Activated CD8-positive, alpha-beta memory T cell treated with anti-CD3 and anti-CD28 coated beads, Interleukin-2, amount 10 ng/mL, durations not matched to agents 7 days and 5 days (primary cell): ENCODE results near the gene MCC. TPM values are rescaled to one million over a fixed set of nuclear protein-coding genes. Genes with fewer than 3 reads are reported as not detected.
"Not testable (repeated sequence)": the region's sequence is repeated elsewhere in the genome, so short reads cannot be mapped to it uniquely, and the experiment has no call there.

Experiments
- ATAC-seq: fragments of 150-1000 bp; cut with Tn5 transposase; one replicate; pipeline ENCODE4 v1.10.0; 2021; ENCODE audit warnings: moderate library complexity
- CTCF ChIA-PET: fragments of 350-600 bp; sonication (Branson Sonifier 250); formaldehyde crosslinking; loops from one replicate; lab custom pipeline; 2021; ENCODE audit warnings: antibody characterized with exemption; lab: Charles Lee
- DNase-seq: peaks from one replicate; pipeline ENCODE4 v3.0.0-alpha.2; 2020
- H3K27ac Mint-ChIP-seq: one replicate; pipeline ENCODE4 v1.8.0; 2021; ENCODE audit warnings: mild to moderate bottlenecking, mixed read lengths
- H3K27me3 Mint-ChIP-seq: one replicate; pipeline ENCODE4 v1.8.0; 2021; ENCODE audit warnings: mixed read lengths
- H3K36me3 Mint-ChIP-seq: one replicate; pipeline ENCODE4 v1.8.0; 2021; ENCODE audit warnings: mild to moderate bottlenecking, mixed read lengths
- H3K4me1 Mint-ChIP-seq: one replicate; pipeline ENCODE4 v1.8.0; 2021; ENCODE audit warnings: mixed read lengths
- H3K4me3 Mint-ChIP-seq: one replicate; pipeline ENCODE4 v1.8.0; 2021; ENCODE audit warnings: mild to moderate bottlenecking, moderate library complexity, mixed read lengths
- H3K9me3 Mint-ChIP-seq: one replicate; pipeline ENCODE4 v1.8.0; 2022; ENCODE audit warnings: low read depth, mixed read lengths
- total RNA-seq, 2 experiments: library from RNA; stranded (reverse); gene quantifications; one replicate each; pipeline ENCODE4 v1.2.3, GENCODE V29; 2021

MCC gene
- total RNA-seq, 2 experiments from 2014 or later, result 7.4 to 7.5 TPM

DNA sequence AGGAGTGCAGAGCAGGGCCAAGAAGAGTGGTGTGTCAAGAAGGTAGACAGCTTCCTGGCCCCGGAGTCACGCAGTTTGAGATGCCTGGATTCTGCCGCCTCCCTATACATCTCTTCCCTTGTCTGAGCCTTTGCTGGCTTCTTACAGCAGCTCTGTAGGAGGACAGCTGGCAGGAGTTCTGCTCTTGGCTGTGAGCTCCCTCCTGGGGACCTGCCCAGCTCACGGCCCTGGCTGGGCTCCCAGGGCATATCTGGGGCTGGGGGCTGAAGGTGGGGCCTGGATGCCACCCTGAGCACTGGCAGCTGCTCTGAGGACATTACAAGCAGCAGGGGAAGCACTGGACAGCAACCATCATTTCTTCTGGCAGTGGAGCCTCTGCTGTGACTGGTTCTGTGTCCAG, 52.7 kb downstream of the MCC start:
- no peak for ATAC-seq
- Mint-ChIP-seq H3K4me1 (no peaks in the 10 kb centered on the region), H3K4me3 (no peak overlapping the region), H3K27me3 (peaks cover 6% of the 10 kb centered on the region), H3K27ac (no peak overlapping the region), H3K36me3 (no peaks in the 10 kb centered on the region), H3K9me3 (no peaks in the 10 kb centered on the region)
- CTCF ChIA-PET, result no interaction called here
- DNase-seq, result no peak

DNA sequence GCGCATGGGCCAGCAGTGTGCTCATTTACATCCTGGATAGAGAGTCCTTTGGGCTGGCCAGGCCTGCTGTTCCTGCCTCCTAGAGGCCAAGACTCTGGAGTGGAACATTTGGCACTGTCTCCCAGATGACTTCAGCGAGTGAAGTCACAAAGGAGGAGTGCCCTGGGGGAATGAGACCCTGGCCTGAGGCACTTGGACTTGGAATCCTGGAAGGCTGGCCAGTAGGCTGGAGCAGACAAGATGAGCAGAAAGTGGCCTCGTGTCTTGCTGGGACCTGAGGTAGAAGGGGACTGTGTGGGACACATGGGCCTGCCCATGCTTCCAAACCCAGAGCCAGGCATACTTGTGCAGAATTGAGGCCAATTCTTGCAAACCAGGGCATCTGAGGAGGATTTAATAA, 53.4 kb downstream of the MCC start, which contains the start of gene TSSK1B:
TSSK1B (minus strand) TSS at position 101 of the 400 bp plus-strand sequence. CDS start 150 bp downstream, outside the sequence.
- Mint-ChIP-seq H3K27ac (no peak within 1 kb of the TSS), H3K36me3 (no peaks in the 10 kb centered on the region), H3K4me3 (no peak within 1 kb of the TSS), H3K27me3 (peaks cover 3% of the 10 kb centered on the region), H3K4me1 (no peaks in the 10 kb centered on the region), H3K9me3 (no peaks in the 10 kb centered on the region)
- no peak for DNase-seq
- ATAC-seq, result no peak
- CTCF ChIA-PET, result no interaction called here

- H3K27me3 Mint-ChIP-seq, result peaks cover 3% of the 10 kb centered on the region
- CTCF ChIA-PET, result no interaction called here
- DNase-seq (no peak), ATAC-seq (no peak)
- no peaks in the 10 kb centered on the region for H3K4me1 Mint-ChIP-seq
- H3K9me3 Mint-ChIP-seq, result no peaks in the 10 kb centered on the region
- no peak overlapping the region for H3K4me3 Mint-ChIP-seq
- no peak overlapping the region for H3K27ac Mint-ChIP-seq
- H3K36me3 Mint-ChIP-seq, result no peaks in the 10 kb centered on the region
Observed at GRCh38 chr5:113433862-113434612, 54.2 kb downstream of the MCC start.

DNA sequence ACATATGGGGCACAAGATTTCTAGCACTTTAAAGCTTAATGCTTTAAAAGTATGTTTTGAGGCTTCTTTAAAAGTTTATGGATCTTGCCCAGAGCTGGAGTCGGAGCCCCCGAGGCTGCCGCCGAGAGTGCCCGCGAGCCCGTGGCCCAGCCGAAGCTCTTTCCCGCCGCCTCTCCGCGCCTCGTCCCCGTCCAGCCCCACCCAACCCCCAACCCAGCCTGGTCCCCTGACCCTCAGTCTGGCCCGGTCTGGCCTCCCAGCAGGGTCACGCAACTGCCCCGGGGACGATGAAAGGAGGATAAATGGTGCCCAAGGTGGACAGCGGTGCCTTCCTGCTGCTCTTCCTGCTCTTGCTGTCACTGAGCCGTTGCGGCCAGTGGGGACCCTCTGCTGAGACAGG, 55.2 kb downstream of the MCC start:
- Mint-ChIP-seq H3K27me3 (peaks cover 3% of the 10 kb centered on the region), H3K4me3 (no peak overlapping the region), H3K36me3 (no peaks in the 10 kb centered on the region), H3K27ac (no peak overlapping the region), H3K4me1 (no peaks in the 10 kb centered on the region), H3K9me3 (no peaks in the 10 kb centered on the region)
- CTCF ChIA-PET, result no interaction called here
- DNase-seq (no peak), ATAC-seq (no peak)

GRCh38 chr5:113427871-113428574, 60.2 kb downstream of the MCC start:
- CTCF ChIA-PET, result no interaction called here
- no peak for ATAC-seq
- no peak for DNase-seq
- Mint-ChIP-seq H3K27me3 (no peaks in the 10 kb centered on the region), H3K4me1 (no peaks in the 10 kb centered on the region), H3K36me3 (no peaks in the 10 kb centered on the region), H3K9me3 (no peaks in the 10 kb centered on the region), H3K4me3 (no peak overlapping the region), H3K27ac (no peak overlapping the region)

DNA sequence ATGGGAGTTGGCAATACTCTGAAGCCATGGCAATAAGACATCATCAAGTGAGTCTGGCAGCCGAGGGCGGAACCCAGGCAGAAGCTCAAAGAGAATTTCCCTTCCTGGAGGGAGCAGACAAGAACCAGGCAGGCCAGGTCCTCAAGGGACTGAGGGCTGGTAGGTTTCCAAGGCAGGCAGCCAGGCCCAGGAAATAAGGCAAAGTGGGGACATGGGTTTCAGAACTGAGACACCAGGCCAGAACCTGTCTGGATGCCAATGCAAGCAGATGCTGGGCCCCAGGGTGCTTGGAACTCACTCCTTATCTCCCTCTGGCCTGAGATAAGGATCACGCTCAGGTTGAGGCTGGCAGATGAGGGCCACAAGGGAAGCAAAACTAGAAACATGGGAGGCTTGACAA, 62.3 kb downstream of the MCC start:
- CTCF ChIA-PET, result no interaction called here
- H3K4me1 Mint-ChIP-seq, result no peaks in the 10 kb centered on the region
- no peak overlapping the region for H3K27ac Mint-ChIP-seq
- H3K27me3 Mint-ChIP-seq, result no peaks in the 10 kb centered on the region
- DNase-seq (no peak), ATAC-seq (no peak)
- H3K36me3 Mint-ChIP-seq, result no peaks in the 10 kb centered on the region
- no peaks in the 10 kb centered on the region for H3K9me3 Mint-ChIP-seq
- no peak overlapping the region for H3K4me3 Mint-ChIP-seq

GRCh38 chr5:113421693-113422092, 66.6 kb downstream of the MCC start:
- Mint-ChIP-seq H3K4me3 (no peak overlapping the region), H3K36me3 (no peaks in the 10 kb centered on the region), H3K4me1 (no peaks in the 10 kb centered on the region), H3K27ac (no peak overlapping the region), H3K27me3 (no peaks in the 10 kb centered on the region), H3K9me3 (no peaks in the 10 kb centered on the region)
- ATAC-seq, result no peak
- DNase-seq, result no peak
- CTCF ChIA-PET, result interaction anchor here (0.6 kb wide), 1 partner anchor 163 kb away, joined by 3 read pairs; no protein-coding TSS in a partner anchor

GRCh38 chr5:113405530-113405929, 82.7 kb downstream of the MCC start:
- Mint-ChIP-seq H3K27me3 (peaks cover 11% of the 10 kb centered on the region), H3K9me3 (no peaks in the 10 kb centered on the region), H3K4me3 (no peak overlapping the region), H3K4me1 (no peaks in the 10 kb centered on the region), H3K36me3 (no peaks in the 10 kb centered on the region), H3K27ac (no peak overlapping the region)
- ATAC-seq (no peak), DNase-seq (no peak)
- CTCF ChIA-PET, result interaction anchor here (1.5 kb wide), 1 partner anchor 26 kb away, joined by 4 read pairs; no protein-coding TSS in a partner anchor

GRCh38 chr5:113404269-113404668, 84.0 kb downstream of the MCC start:
- no peak overlapping the region for H3K4me3 Mint-ChIP-seq
- H3K27me3 Mint-ChIP-seq, result peaks cover 11% of the 10 kb centered on the region
- ATAC-seq, result no peak
- CTCF ChIA-PET, result interaction anchor here (0.8 kb wide), 1 partner anchor 106 kb away, joined by 3 read pairs; no protein-coding TSS in a partner anchor
- no peak overlapping the region for H3K27ac Mint-ChIP-seq
- no peaks in the 10 kb centered on the region for H3K4me1 Mint-ChIP-seq
- H3K36me3 Mint-ChIP-seq, result no peaks in the 10 kb centered on the region
- no peaks in the 10 kb centered on the region for H3K9me3 Mint-ChIP-seq
- DNase-seq, result no peak

GRCh38 chr5:113397986-113398385, 90.3 kb downstream of the MCC start:
- not testable (repeated sequence) for ATAC-seq, DNase-seq, H3K9me3 Mint-ChIP-seq, H3K27ac Mint-ChIP-seq, H3K36me3 Mint-ChIP-seq, H3K4me3 Mint-ChIP-seq, H3K4me1 Mint-ChIP-seq
- CTCF ChIA-PET, result interaction anchor here (1.0 kb wide), 1 partner anchor 19 kb away, joined by 4 read pairs; no protein-coding TSS in a partner anchor
- peaks cover 15% of the 10 kb centered on the region for H3K27me3 Mint-ChIP-seq

DNA sequence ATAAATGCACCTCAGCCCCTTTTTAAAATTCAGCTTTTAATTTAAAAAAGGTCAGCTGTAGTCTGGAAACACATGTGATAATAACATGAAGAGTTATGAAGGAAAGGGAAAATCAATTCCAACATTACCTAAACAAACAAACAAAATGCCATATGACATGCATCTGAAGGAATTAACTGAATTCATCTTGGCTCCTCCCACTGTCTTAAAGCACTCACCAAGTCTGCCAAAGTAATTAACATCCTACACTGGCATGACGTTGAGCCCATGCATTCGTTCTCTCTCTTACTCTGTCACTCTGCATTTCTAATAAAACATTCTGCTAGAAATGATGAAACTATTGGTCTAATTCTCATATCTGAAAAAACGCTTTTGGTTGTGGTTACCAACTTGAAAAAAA, 91.2 kb downstream of the MCC start:
- H3K27me3 Mint-ChIP-seq, result peaks cover 18% of the 10 kb centered on the region
- DNase-seq (no peak), ATAC-seq (no peak)
- no peak overlapping the region for H3K27ac Mint-ChIP-seq
- H3K4me1 Mint-ChIP-seq, result no peaks in the 10 kb centered on the region
- H3K36me3 Mint-ChIP-seq, result no peaks in the 10 kb centered on the region
- no peak overlapping the region for H3K4me3 Mint-ChIP-seq
- H3K9me3 Mint-ChIP-seq, result no peaks in the 10 kb centered on the region
- CTCF ChIA-PET, result interaction anchor here (0.8 kb wide), 1 partner anchor 28 kb away, joined by 3 read pairs; no protein-coding TSS in a partner anchor

DNA sequence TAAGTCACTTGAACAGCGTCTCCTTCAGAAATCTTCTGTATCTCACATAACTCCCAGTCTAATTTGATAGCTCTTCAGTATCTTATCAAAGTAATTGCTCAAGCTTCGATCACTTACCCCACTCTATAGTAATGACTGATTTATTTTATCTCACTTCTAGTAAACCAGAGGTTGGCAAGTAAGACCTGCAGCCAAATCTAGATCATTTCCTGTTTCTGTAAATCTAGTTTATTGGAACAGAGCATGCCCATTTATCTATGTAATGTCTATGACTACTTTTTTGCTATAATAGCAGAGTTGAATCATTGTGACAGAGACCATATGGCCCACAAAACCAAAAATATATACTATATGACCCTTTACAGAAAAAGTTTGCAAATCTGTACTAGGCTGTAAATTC, 93.6 kb downstream of the MCC start:
- H3K27ac Mint-ChIP-seq, result no peak overlapping the region
- no peaks in the 10 kb centered on the region for H3K4me1 Mint-ChIP-seq
- H3K36me3 Mint-ChIP-seq, result no peaks in the 10 kb centered on the region
- no peaks in the 10 kb centered on the region for H3K9me3 Mint-ChIP-seq
- no peak for ATAC-seq
- CTCF ChIA-PET, result interaction anchor here (0.8 kb wide), 1 partner anchor 13 kb away, joined by 4 read pairs; no protein-coding TSS in a partner anchor
- H3K4me3 Mint-ChIP-seq, result no peak overlapping the region
- H3K27me3 Mint-ChIP-seq, result peaks cover 27% of the 10 kb centered on the region
- DNase-seq, result no peak

- DNase-seq, result no peak
- peaks cover 28% of the 10 kb centered on the region for H3K27me3 Mint-ChIP-seq
- H3K36me3 Mint-ChIP-seq, result no peaks in the 10 kb centered on the region
- no peak overlapping the region for H3K27ac Mint-ChIP-seq
- CTCF ChIA-PET, result interaction anchor here (3.0 kb wide), 1 partner anchor 11 kb away, joined by 12 read pairs; no protein-coding TSS in a partner anchor
- H3K4me1 Mint-ChIP-seq, result no peaks in the 10 kb centered on the region
- no peak for ATAC-seq
- no peaks in the 10 kb centered on the region for H3K9me3 Mint-ChIP-seq
- no peak overlapping the region for H3K4me3 Mint-ChIP-seq
Observed at GRCh38 chr5:113390224-113390623, 98.0 kb downstream of the MCC start.
